ENCODE measurements around the gene ZMYND8.
"Not testable (repeated sequence)": the region's sequence is repeated elsewhere in the genome, so short reads cannot be mapped to it uniquely, and the experiment has no call there.

The ZMYND8 gene

DNA sequence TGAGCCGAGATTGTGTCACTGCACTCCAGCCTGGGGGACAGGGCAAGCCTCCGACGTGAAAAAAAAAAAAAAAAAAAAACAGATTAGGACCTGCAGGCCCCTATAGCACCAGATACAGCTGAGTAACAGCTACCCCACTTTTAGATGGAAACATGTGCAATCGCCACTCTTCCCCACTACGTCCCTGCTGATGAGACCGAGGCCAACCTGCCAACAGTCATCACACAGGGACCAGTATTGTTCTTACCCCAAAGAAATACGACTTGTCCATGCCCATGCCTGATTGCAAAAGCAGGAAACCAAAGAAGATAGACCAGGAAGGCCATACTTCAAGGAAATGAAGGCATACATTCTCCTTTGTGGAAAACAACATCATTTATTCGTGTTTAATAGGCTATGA, 45.8 kb downstream of the ZMYND8 start:
- DNase-seq, result no peak

DNA sequence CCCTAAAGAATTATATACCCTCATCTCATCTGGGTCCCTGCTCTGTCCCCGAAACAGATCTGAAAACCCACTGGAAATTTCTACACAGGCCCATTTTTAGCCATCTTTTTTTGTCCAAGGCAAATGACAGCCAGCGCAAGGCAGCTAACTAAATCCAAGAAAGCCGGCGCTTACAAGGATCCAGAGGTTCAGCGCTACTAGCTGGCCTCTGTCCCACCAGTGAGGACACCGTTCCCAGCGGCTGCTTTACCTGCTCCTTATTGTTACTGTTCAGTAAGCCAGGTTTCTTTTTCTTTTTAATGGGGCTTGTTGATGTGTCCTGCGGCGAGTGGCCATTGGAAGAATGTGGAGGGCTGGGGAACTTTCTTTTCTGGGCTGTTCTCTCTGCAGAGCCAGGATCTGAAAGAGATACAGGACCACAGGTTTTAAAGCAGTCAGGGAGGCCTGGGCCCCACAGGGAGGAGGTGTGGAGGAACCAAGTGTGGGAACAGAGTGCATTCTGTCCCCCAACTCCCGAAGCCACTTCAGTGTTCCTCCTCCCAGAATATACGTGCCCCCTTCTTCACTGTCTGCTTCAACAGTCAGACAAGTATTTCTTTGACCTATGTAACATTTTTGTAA, 46.6 kb downstream of the ZMYND8 start:
- no peak for DNase-seq

- no peak for DNase-seq
Measured at GRCh38 chr20:47309394-47309793, 47.1 kb downstream of the ZMYND8 start.

DNA sequence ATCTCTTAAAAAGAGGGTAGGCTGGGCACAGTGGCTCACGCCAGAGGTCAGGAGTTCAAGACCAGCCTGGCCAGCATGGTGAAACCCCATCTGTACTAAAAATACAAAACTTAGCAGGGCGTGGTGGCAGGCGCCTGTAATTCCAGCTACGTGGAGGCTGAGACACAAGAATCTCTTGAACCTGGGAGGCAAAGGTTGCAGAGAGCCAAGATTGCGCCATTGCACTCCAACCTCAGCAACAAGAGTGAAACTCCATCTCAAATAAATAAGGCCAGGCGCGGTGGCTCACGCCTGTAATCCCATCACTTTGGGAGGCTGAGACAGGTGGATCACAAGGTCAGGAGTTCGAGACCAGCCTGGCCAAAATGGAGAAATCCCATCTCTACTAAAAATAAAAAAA, 48.9 kb downstream of the ZMYND8 start:
- DNase-seq, result not testable (repeated sequence)

DNA sequence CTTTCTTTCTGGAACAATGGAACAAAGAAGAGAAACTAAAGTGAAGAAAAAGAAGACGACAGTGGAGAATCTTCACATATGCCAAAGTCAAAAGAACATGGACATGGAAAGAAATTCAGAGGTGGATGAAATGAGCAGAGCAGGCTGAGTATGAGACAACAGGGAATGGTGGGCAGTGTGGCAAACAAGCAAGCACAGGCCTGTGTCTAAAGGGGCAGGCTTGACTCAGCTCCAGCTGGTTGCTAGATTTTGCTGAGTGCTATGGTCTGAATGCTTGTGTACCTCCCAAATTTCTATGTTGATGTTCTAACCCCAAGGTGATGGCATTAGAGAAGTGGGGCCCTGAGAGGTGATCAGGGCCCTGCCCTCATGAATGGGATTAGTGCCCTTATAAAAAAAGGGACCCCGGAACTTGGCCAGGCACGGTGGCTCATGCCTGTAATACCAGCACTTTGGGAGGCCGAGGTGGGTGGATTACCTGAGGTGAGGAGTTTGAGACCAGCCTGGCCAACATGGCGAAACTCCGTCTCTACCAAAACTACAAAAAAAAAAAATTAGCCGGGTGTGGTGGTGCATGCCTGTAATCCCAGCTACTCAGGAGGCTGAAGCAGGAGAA, 49.6 kb downstream of the ZMYND8 start:
- DNase-seq, result no peak

GRCh38 chr20:47306095-47306494, 50.4 kb downstream of the ZMYND8 start:
- no peak for DNase-seq

- no peak for DNase-seq
Measured at GRCh38 chr20:47305667-47306066, 50.8 kb downstream of the ZMYND8 start.

- peak in 1 of 14 donors; percentile 5 for DNase-seq
Measured at GRCh38 chr20:47304287-47304686, 52.2 kb downstream of the ZMYND8 start.

DNA sequence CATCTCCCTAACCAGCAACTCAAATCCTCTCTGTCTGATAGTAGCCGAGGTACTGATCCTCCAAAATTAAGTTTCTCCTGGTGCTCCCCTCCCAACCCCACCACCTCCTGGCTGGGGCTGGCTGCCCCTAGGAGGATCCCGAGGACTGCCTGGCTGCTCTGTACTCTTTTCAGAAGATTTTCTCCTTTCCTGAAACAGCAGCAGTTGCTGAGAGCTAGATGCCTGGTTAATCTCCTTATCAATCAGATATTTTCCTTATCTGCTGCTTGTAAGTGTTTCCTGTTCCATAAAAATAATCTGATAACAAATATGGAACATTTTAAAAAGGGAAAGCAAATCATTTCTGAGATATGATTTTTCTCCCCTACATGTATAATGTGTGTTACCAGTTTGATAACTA, 52.8 kb downstream of the ZMYND8 start:
- no peak for DNase-seq

DNA sequence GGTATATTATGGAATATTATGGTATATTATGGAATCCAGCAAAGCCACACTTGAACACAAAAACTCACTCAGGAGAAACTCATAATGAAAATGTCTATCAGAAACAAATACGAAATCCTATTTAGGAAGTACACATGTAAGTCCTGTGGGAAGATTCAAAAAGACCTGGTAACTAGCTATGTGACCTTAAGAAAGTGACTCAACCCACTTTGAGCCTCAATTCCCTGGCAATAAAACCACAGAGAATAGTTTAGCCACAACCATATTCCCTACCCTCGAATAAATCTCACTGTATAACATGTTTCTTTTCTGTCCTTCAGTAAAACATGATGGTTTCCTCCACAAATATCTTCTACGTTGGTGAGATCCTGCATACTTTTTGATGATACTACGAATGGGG, 56.4 kb downstream of the ZMYND8 start:
- no peak for DNase-seq

GRCh38 chr20:47298624-47299023, 57.9 kb downstream of the ZMYND8 start:
- peak in 1 of 14 donors; percentile 6 for DNase-seq

GRCh38 chr20:47297746-47298145, 58.8 kb downstream of the ZMYND8 start:
- no peak for DNase-seq

GRCh38 chr20:47296950-47297349, 59.5 kb downstream of the ZMYND8 start:
- DNase-seq, result no peak

DNA sequence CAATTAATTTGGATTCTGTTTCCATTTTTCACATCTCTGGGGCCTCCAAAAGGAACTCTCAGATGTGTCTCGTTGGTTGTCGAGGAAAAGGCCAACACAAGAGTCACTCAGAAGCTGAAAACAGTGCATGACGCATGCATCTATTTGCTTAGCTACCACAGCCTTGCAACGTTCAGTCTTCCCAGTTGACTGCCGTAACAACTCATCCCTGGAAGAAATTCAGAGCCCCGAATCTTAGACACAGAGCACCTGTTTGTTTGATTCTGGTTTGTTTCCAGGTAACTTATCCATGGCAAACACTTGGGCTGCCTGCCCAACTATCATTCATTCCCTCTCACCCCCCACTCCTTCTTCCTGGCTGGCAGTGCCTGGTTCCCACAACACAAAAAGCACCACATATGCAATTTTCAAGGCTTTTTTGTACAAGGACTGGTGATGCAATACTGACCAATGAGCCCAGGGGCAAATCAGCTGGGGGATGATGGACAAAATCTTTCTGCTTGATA, 60.5 kb downstream of the ZMYND8 start:
- DNase-seq, result peak in 7 of 14 donors; percentile 14 to 49 (median 24)

DNA sequence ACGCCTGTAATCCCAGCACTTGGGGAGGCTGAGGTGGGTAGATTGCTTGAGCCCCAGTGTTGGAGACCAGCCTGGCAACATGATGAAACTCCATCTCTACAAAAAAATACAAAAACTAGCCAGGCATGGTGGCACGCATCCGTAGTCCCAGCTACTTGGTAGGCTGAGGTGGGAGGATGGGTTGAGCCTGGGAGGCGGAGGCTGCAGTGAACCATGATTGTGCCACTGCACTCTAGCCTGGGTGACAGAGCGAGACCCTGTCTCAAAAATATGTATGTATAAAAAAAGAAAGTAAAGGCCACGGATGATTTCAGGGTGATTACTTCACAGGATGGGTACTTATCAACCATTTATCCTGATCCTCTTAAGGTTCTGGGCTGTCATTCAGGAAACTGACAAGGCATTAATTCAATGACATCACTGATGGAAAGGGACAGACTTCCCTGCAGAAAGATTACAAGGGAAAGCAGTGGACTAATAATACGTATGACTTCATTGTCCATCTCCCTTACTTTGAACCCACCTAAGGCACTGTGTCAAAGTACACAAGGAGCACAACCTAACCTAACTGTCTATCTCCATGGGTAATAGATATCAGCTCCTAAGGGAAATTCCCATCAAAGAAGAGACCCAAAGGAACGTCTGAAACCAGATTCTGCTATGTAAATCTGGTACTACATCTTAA, 61.2 kb downstream of the ZMYND8 start:
- DNase-seq, result no peak

- DNase-seq, result no peak
Measured at GRCh38 chr20:47293631-47294030, 62.9 kb downstream of the ZMYND8 start.

DNA sequence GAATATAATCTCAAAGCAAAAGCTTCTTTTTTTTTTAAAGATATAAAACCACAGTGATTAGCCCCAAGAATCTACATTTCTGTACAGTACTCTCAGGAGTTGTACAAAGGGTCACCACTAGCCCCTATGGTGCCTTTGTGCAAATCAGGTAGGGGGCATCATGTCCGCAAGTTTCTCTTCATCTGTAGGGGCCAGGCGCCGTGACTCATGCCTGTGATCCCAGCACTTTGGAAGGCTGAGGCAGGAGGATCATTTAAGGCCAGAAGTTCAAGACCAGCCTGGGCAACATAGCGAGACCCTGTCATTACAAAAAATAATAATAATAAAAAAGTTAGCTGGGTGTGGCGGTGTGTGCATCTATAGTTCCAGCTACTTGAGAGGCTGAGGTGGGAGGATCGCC, 63.9 kb downstream of the ZMYND8 start:
- no peak for DNase-seq

- DNase-seq, result no peak
Measured at GRCh38 chr20:47290666-47291430, 65.7 kb downstream of the ZMYND8 start.

GRCh38 chr20:47290008-47290407, 66.5 kb downstream of the ZMYND8 start:
- DNase-seq, result no peak

DNA sequence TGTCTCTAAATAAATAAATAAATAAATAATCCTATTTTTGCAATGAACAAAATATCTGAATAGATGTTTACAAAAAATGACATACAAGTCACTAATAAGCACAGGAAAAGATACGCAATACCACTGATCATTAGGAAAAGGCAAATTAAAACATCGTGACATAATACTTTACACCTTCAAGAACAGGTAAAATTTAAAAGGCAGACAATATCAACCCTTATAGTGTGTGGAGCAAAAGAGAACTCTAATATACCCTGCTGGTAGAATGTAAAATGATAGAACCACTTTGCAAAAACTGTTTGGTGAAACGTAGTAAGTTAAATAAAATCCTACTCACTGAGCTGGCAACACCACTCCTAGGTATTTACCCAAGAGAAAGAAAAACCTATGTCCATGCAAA, 67.4 kb downstream of the ZMYND8 start:
- DNase-seq, result no peak

DNA sequence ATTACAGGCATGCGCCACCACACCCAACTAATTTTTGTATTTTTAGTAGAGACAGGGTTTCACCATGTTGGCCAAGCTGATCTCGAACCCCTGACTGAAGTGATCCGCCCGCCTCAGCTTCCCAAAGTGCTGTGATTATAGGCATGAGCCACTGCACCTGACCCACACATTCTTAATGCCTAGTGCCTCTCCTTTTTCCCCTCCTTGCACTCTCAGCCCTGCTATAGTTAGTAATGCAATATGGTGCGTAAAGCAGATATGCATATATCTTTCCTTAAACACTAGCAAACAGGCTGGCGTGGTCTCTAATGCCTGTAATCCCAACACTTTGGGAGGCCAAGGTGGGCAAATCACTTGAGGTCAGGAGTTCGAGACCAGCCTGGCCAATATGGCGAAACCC, 68.0 kb downstream of the ZMYND8 start:
- DNase-seq, result not testable (repeated sequence)

- DNase-seq, result no peak
Measured at GRCh38 chr20:47287609-47288144, 68.8 kb downstream of the ZMYND8 start.

GRCh38 chr20:47286681-47287080, 69.8 kb downstream of the ZMYND8 start:
- DNase-seq, result no peak
